ENCODE measurements around the gene JPH2. TPM values are rescaled to one million over a fixed set of nuclear protein-coding genes. Genes with fewer than 3 reads are reported as not detected.

The JPH2 gene
- total RNA-seq, 4 donors from 2014 or later = 0.17 to 8.7 (median 4.0) TPM

GRCh38 chr20:44129911-44130718 lies 56.9 kb downstream of the JPH2 start:
- no peak for TF ChIP-seq CTCF (IDR thresholded peaks at IDR 0.05; ENCODE audit: low read depth)

- no peak for TF ChIP-seq CTCF (IDR thresholded peaks at IDR 0.05; ENCODE audit: low read depth)
These were observed 60.5 kb downstream of the JPH2 start for GRCh38 chr20:44126445-44126844.

- no peak for TF ChIP-seq CTCF (IDR thresholded peaks at IDR 0.05; ENCODE audit: low read depth)
These were observed 61.5 kb downstream of the JPH2 start for GRCh38 chr20:44125332-44126127.

- TF ChIP-seq CTCF (IDR thresholded peaks at IDR 0.05; ENCODE audit: low read depth) = no peak
These were observed 63.0 kb downstream of the JPH2 start for GRCh38 chr20:44123874-44124535.

GRCh38 chr20:44123251-44123650 lies 63.7 kb downstream of the JPH2 start:
- TF ChIP-seq CTCF (IDR thresholded peaks at IDR 0.05; ENCODE audit: low read depth) = no peak

- no peak for TF ChIP-seq CTCF (IDR thresholded peaks at IDR 0.05; ENCODE audit: low read depth)
These were observed 66.1 kb downstream of the JPH2 start for GRCh38 chr20:44120676-44121425.

Data from subcutaneous adipose tissue (tissue), 4 donors.